HG02623 (cell line): ENCODE results near the gene MYO1E.

ENCODE experiments used
- ATAC-seq: cut with Tn5 transposase; IDR thresholded peaks from one replicate; pipeline ENCODE4 v1.9.1; 2021; ENCODE audit warnings: moderate library complexity; ENCODE audit not compliant: unreplicated experiment

The MYO1E gene

DNA sequence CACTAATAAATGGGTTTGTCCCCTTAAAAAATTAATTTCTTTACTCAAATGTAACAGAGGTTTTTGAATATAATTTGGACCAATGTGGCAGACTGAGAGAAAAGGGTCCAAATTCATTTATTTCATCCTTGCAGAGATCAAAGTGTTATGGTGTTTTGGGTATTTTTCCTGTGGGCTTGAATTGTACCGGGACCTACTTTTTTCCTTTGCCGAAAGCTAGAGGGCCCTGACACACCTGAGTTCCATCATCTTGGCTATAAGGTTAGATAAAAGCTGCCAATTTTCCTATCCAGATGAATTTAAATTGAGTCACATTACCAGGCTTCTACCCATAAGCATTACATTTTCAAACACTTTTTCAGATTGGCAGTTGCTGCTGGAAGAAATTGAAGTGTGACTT, 266.8 kb downstream of the MYO1E start:
- ATAC-seq = no peak

DNA sequence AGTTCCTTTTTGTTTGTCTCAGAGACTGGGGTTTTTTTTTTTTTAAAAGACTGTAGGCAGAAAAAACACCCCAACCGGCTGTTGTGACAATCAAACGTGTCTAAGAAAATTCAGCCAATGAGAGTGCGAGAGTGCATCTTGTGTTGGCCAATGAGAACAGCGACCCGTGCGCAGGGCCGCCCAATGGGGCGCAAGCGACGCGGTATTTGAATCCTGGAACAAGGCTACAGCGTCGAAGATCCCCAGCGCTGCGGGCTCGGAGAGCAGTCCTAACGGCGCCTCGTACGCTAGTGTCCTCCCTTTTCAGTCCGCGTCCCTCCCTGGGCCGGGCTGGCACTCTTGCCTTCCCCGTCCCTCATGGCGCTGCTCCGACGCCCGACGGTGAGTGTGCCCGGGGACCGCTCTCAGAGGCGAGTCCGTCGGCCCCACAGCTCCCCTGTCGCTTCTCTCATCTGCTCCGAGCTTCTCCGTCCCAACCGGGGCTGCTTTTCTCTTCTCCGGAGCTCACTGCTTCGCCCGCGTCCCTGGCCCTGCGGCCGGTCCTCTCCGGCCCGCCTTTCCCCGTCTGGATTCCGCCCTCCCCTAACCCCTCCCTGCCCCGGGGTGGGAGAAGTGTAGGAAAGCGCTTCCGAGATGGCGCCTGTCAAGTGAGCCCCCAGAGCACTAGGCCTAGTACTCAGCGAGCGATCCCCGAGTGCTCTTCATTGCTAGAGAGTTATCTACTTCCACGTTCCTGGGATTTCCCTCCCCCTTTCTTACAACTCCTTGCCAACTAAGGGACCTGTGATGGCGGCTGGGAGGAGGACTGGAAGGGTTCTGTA, 267.5 kb downstream of the MYO1E start, which contains the start of gene CCNB2:
TSS of gene CCNB2 (plus strand) at position 235 of the 821 bp plus-strand sequence. CDS start at position 358, 123 bp downstream.
- peak; percentile 98 for ATAC-seq

DNA sequence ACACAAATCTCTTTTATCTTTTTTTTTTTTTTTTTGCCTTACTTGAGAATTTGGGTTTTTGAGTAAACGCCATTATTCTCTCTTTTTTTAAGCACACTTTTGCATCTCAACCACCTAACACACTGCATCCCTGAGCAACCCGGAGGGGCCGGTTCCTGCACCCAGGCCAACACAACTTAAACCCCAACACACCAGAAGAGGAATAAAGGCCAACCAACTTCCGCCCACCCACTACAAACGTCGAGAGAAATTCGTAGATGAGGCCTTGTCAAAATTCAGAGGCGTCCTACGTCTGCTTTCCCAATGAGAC, 268.1 kb downstream of the MYO1E start:
- peak; percentile 20 for ATAC-seq

DNA sequence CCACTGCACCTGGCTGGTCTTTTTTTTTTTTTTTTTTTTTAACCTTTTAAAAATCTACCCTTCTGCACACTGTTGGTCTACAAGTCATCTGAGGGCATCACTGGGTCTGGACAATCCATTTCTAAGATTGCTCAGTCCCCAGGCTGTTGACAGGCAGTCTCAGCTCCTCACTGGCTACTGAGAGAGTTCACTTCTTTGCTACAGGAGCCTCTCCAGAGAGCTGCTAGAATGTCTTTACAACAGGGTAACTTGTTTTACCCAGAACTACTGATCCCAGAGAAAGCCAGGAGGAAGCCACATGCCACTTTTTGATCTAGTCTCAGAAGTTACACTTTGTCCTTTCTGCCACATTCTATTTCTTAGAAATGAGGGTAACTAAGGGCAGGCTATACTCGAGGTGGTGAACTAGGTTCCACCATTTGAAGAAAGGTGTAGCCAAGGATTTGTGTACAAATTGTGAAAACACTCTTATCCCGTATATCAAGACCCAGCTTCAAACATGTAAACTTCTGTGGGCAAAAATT, 273.4 kb downstream of the MYO1E start:
- no peak for ATAC-seq

DNA sequence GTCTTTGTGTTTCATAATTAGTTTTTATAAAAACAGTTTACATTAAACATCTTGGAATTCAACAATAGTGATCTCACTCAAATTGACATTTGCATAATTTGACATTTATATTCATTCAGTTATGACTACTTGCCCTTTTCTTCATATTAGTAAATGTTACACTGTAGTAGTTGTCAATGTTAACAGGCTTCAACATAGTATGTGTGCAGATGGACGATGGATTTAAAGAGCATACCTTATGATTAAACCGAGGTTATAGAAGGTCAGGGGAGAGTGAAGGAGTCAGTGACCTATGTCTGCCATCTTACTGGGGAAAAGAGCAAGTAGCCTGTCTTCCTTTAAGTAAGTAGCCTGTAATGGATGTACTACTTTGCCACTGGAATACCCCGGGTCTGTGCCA, 276.2 kb downstream of the MYO1E start:
- ATAC-seq = no peak

DNA sequence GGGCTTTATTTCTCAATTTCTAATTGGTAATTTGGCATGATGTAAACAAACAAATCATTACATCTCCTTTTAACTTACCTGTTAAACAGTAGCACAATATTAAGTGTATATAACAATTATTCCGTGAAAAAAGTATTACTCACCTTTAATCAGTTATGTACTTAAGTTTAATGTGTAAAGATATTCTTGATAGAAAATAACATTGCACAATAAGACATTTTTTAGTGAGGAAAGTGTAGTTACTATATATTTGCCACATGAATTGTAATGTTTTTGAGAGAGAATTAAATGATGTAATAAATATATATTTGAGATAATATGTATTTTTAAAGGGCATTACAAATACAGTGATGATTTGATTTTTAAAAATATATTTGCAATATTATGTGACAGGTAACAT, 278.6 kb downstream of the MYO1E start:
- no peak for ATAC-seq

DNA sequence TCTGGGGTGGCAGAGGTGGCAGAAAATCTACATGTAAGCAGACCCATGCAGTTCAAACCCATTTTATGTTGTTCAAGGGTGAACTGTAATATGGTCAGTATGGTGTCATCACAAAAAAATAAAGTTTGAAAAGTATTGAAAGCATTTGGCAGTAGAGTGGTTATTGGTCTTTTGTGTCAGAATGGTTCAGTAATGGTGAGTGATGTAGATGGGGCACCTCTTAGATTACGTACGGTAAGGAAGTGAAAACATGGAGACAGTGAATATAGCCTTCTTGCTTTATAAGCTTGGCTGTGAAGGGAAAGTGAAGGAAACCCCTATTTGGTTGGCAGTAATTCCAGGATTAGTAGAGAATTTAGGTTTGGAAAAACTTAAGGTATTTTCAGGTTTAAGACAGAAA, 284.9 kb downstream of the MYO1E start:
- no peak for ATAC-seq
